Mucosa of rectum (tissue), 2 donors: Measurements from ENCODE around the gene SLC3A2.
"Not testable (repeated sequence)": the region's sequence is repeated elsewhere in the genome, so short reads cannot be mapped to it uniquely, and the experiment has no call there.

Source experiments
- H3K27ac ChIP-seq, 2 donors: one replicate each; pipeline ENCODE4 v1.7.0; 2013; ENCODE audit warnings: inconsistent platforms in 2 of 2, low read depth in 2 of 2, low read length in 2 of 2
- H3K27me3 ChIP-seq, 2 donors: one replicate each; pipeline ENCODE4 v1.7.0; 2013; ENCODE audit warnings: low read length in 2 of 2; ENCODE audit not compliant: control insufficient read depth in 2 of 2, insufficient read depth in 2 of 2
- H3K36me3 ChIP-seq, 2 donors: one replicate each; pipeline ENCODE4 v1.7.0; 2013; ENCODE audit warnings: low read length in 2 of 2; ENCODE audit not compliant: control insufficient read depth in 2 of 2, insufficient read depth in 2 of 2
- H3K4me1 ChIP-seq, 2 donors: one replicate each; pipeline ENCODE4 v1.7.0; 2013; ENCODE audit warnings: low read length in 2 of 2, mild to moderate bottlenecking in 1 of 2; ENCODE audit not compliant: control insufficient read depth in 2 of 2, insufficient read depth in 2 of 2
- H3K4me3 ChIP-seq, 2 donors: one replicate each; pipeline ENCODE4 v1.7.0; 2013; ENCODE audit warnings: low read length in 2 of 2
- H3K9ac ChIP-seq, 2 donors: one replicate each; pipeline ENCODE4 v1.7.0; 2013; ENCODE audit warnings: low read length in 2 of 2, low read depth in 1 of 2, mild to moderate bottlenecking in 1 of 2
- H3K9me3 ChIP-seq, 2 donors: one replicate each; pipeline ENCODE4 v1.7.0; 2013; ENCODE audit warnings: low read length in 2 of 2; ENCODE audit not compliant: control insufficient read depth in 2 of 2
- donor health status: healthy.
- donor health status: Normal muscosa, but diverticular disease.

The SLC3A2 gene

DNA sequence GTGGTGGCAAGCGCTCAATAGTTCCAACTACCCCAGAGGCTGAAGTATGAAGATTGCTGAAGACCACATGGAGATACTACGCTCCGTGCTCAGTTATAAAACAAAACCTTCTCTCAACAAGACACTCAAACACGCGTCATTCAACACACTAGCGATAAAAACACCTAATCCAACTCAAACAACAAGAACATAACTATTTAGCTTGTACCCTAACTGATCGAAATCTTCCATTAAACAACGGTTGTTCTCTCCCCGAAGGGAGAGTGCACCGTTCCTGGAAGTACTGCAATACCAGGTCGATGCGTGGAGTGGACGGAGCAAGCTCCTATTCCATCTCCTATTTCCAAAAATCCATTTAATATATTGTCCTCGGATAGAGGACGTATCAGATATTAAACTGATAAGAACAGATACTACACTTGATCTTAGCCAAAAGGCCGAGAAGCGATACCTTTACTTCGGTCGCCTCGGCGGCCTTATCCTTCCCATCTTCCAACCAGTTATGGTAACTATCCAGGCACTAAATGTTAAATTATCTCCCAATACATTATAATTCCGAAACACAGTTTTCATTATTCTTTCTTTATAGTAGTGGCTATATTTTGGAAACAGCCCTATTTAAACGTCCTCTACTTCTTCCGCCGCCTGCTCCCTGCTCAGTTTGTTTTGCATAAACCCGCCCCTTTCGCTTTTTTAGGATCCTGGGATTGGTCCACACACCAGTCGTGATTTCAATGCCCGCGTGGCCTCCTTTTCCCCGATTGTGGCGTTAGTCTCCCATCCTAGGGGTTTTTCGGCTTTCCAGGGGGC, 39.1 kb upstream of the SLC3A2 start:
- H3K36me3 ChIP-seq = peaks cover 0 to 8% of the 10 kb centered on the region in 2 donors
- H3K27ac ChIP-seq = peak overlapping the region; percentile 99
- H3K9ac ChIP-seq = peak overlapping the region; percentile 90 to 96
- peak overlapping the region; percentile 85 to 93 for H3K4me3 ChIP-seq
- peaks cover 15 to 19% of the 10 kb centered on the region in 2 donors for H3K4me1 ChIP-seq
- no peaks in the 10 kb centered on the region for H3K27me3 ChIP-seq
- H3K9me3 ChIP-seq = no peaks in the 10 kb centered on the region

- Histone ChIP-seq H3K4me3 (peak overlapping the region; percentile 66 to 85), H3K4me1 (peaks cover 15 to 19% of the 10 kb centered on the region in 2 donors), H3K27ac (peak overlapping the region; percentile 99), H3K36me3 (peaks cover 0 to 5% of the 10 kb centered on the region in 2 donors), H3K9ac (peak overlapping the region; percentile 90 to 96), H3K27me3 (no peaks in the 10 kb centered on the region), H3K9me3 (no peaks in the 10 kb centered on the region)
These were observed 38.4 kb upstream of the SLC3A2 start for GRCh38 chr11:62842171-62842741.

DNA sequence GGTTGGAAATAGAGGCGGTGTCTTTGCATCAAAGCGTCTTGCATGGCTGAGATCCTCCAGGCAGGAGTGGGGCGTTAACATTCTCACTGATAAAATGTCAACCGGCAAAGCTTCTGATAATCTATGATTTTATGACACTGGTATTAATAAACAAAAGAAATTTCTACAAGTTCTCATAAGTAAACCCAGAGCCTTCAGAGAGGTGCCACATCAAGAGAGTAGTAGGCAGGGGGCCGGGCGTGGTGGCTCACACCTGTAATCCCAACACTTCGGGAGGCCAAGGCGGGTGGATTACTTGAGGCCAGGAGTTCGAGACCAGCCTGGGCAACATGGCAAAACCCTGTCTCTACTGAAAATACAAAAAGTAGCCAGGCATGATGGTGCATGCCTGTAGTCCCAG, 37.8 kb upstream of the SLC3A2 start:
- Histone ChIP-seq H3K4me3 (peak overlapping the region; percentile 66 to 85), H3K4me1 (peaks cover 15 to 17% of the 10 kb centered on the region in 2 donors), H3K27ac (peak overlapping the region; percentile 99)
- H3K36me3 ChIP-seq, H3K27me3 ChIP-seq, H3K9me3 ChIP-seq, H3K9ac ChIP-seq: not testable (repeated sequence)

DNA sequence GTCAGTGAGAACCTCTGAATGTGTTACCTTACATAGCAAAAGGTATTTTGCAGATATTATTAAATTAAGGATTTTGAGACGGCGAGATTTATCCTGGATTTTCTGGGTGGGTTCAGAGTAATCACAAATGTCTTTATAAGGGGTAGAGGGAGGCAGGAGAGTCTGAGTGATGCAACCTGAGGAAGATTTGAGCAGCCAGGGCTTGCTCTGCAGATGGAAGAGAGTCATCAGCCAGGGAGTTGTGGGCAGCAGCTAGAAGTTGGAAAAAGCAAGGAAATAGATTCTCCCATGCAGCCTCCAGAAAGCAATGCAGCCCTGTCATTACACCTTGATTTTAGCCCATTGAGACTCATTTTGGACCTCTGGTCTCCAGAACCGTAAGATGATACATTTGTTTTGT, 37.2 kb upstream of the SLC3A2 start:
- no peak overlapping the region for H3K9ac ChIP-seq
- no peaks in the 10 kb centered on the region for H3K27me3 ChIP-seq
- no peak overlapping the region for H3K27ac ChIP-seq
- H3K4me1 ChIP-seq = peaks cover 14 to 15% of the 10 kb centered on the region in 2 donors
- no peaks in the 10 kb centered on the region for H3K36me3 ChIP-seq
- no peak overlapping the region for H3K4me3 ChIP-seq
- H3K9me3 ChIP-seq = no peaks in the 10 kb centered on the region

DNA sequence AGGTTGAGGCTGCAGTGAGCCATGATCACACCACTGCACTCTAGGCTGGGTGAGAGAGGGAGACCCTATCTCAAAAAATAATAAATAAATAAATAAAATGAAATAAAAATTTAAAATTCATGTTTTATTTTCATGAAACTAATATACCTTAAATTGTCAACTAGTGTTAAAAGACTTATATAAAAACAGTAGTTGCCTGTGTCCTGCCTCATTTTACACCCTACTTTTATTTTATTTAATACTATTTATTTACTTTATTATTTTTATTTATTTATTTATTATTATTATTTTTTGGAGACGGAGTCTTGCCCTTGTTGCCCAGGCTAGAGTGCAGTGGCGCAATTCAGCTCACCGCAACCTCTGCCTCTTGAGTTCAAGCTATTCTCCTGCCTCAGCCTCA, 36.5 kb upstream of the SLC3A2 start:
- H3K27me3 ChIP-seq = no peaks in the 10 kb centered on the region
- H3K4me3 ChIP-seq = no peak overlapping the region
- H3K36me3 ChIP-seq = no peaks in the 10 kb centered on the region
- no peaks in the 10 kb centered on the region for H3K9me3 ChIP-seq
- no peak overlapping the region for H3K9ac ChIP-seq
- no peak overlapping the region for H3K27ac ChIP-seq
- H3K4me1 ChIP-seq = peaks cover 8 to 9% of the 10 kb centered on the region in 2 donors

DNA sequence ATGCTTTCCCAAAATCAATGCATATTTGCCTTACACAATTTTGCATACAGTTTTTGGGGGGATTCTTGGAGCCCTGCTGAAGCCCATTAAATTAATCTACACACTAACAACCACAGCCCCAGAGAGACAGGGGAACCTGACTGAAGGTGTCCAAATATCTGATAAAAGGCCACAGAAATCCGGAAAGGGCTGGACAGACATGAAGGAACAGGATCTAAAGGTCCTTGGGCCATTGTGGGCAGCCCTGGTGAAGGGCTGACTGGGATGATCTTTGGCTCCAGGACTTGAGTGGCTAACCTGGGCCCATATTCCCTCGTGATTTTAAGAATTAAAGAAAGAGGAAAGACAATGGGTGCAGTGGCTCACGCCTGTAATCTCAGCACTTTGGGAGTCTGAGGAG, 34.5 kb upstream of the SLC3A2 start:
- H3K9ac ChIP-seq = no peak overlapping the region

DNA sequence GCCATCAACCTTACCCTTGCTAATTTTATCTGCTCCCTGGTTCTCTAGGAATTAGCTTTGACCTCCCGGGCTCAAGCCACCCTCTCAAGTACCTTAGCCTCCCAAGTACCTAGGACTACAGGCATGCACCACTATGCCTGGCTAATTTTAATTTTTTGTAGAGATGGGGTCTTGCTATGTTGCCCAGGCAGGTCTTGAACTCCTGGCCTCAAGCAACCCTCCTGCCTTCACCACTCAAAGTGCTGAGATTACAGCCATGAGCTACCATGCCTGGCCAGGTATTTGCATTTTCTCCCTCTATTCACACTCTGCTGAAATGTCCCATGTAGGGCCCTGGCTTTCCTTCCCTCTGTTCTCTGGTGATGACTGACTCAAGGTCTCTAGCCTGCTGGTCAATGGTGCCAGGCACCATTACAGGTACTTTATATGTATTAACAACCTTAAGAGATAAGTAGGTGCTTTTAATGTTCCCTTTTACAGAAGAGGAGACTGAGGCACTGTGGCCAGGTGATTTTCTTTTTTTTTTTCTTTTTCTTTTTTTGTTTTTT, 32.9 kb upstream of the SLC3A2 start:
- Histone ChIP-seq H3K27ac (no peak overlapping the region), H3K27me3 (no peaks in the 10 kb centered on the region), H3K9me3 (no peaks in the 10 kb centered on the region), H3K9ac (no peak overlapping the region), H3K4me3 (no peak overlapping the region), H3K4me1 (peaks cover 0 to 4% of the 10 kb centered on the region in 2 donors), H3K36me3 (peaks cover 13 to 17% of the 10 kb centered on the region in 2 donors)

More for the DNA sequence above, 34.5 kb upstream of the SLC3A2 start:
- no peaks in the 10 kb centered on the region for H3K27me3 ChIP-seq
- H3K36me3 ChIP-seq = peaks cover 0 to under 1% of the 10 kb centered on the region in 2 donors
- H3K4me1 ChIP-seq = peaks cover 5 to 7% of the 10 kb centered on the region in 2 donors
- H3K4me3 ChIP-seq = no peak overlapping the region
- no peak overlapping the region for H3K27ac ChIP-seq
- no peaks in the 10 kb centered on the region for H3K9me3 ChIP-seq

DNA sequence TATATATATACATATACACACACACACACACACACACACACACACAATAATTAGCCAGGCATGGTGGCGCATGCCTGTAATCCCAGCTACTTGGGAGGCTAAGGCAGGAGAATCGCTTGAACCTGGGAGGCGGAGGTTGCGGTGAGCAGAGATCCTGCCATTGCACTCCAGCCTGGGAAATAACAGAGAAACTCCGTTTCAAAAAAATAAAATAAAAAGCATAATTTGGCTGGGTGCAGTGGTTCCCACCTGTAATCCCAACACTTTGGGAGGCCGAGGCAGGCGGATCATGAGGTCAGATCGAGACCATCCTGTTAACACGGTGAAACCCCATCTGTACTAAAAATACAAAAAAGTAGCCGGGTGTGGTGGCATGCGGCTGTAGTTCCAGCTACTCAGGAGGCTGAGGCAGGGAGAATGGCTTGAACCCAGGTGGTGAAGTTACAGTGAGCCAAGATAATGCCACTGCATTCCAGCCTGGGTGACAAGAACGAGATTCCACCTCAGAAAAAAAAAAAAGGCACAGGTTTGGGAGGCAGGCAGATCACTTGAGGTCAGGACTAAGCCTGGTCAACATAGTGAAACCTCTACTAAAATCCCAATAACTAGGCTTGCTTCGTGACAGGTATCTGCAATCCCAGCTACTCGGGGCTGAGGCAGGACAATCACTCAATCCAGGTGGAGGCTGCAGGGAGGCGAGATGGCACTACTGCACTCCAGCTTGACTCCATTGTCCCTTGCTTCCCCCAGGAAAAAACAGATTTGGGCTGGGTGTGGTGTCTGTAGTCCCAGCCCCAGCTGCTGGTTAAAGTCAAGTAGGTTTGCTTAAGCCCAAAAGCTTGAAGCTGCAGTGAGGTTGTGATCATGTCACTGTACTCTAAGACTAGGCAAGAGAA, 29.5 kb upstream of the SLC3A2 start:
- Histone ChIP-seq H3K27me3 (no peaks in the 10 kb centered on the region), H3K36me3 (peaks cover 27 to 35% of the 10 kb centered on the region in 2 donors), H3K27ac (no peak overlapping the region), H3K4me1 (peaks cover 20 to 21% of the 10 kb centered on the region in 2 donors), H3K9me3 (no peaks in the 10 kb centered on the region), H3K4me3 (no peak overlapping the region), H3K9ac (no peak overlapping the region)

- Histone ChIP-seq H3K9me3 (no peaks in the 10 kb centered on the region), H3K4me3 (no peak overlapping the region), H3K4me1 (peaks cover 24% of the 10 kb centered on the region in 2 donors), H3K9ac (no peak overlapping the region), H3K27ac (no peak overlapping the region), H3K36me3 (peaks cover 27 to 35% of the 10 kb centered on the region in 2 donors), H3K27me3 (no peaks in the 10 kb centered on the region)
These were observed 28.7 kb upstream of the SLC3A2 start for GRCh38 chr11:62851807-62852522.
